Measurements from ENCODE around the gene SH3PXD2B. TPM values are rescaled to one million over a fixed set of nuclear protein-coding genes. Genes with fewer than 3 reads are reported as not detected.
A peak's percentile ranks its signal among the peaks of the same experiment; 100 is the strongest.
"Not testable (repeated sequence)": the region's sequence is repeated elsewhere in the genome, so short reads cannot be mapped to it uniquely, and the experiment has no call there.

SH3PXD2B gene
- total and polyA plus RNA-seq, 5 donors from 2014 or later = 0.10 TPM; not detected in 4

DNA sequence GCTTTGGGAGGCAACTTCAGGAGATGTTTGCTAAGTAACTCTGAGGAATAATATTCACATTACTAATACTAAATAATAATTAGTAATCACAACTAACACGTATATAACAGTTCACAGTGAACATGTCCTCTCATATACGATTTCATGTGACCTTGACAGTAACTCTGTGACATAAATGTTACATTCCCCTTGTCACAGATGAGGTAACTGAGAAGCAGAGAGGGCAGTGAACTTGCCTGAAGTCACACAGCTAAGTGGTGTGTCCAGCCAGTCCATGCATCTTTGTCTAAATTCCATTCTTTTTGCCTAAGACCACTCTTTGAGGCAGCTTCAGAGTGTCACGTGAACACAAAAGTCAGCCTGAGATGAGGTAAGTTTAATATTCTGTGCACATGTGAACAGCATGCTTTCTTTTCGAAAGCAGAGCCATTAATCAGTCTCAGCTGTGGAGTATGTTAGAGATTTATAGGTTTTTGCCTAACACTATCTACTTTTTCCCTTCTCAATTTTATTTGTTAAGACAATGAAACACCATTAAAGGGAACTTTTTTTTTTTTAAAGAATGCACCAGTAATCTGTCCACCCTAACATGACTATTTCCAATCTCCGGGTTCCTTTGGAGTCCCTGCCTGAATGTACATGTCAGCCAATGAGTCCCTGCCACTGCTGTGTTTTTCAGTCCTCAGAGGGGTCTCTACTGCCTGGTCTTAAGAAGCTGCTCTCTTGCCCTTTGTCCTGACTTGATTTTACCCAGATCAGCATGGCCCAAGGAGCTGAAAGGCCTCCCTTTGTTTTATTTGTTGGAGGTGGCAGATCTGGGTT, 43.5 kb downstream of the SH3PXD2B start:
- H3K27me3 ChIP-seq (ENCODE audit: control insufficient read depth, insufficient read depth, low read length) = no peaks in the 10 kb centered on the region
- H3K27me3 Mint-ChIP-seq = peaks cover 16% of the 10 kb centered on the region
- H3K4me1 Mint-ChIP-seq = no peaks in the 10 kb centered on the region
- H3K36me3 Mint-ChIP-seq = no peaks in the 10 kb centered on the region
- H3K4me3 ChIP-seq (ENCODE audit: low read depth, low read length) = no peak overlapping the region
- no peaks in the 10 kb centered on the region for H3K4me1 ChIP-seq (ENCODE audit: control insufficient read depth, insufficient read depth, low read length, poor library complexity, severe bottlenecking)
- H3K9me3 Mint-ChIP-seq = peaks cover 0 to 4% (median 1%) of the 10 kb centered on the region in 7 donors
- ATAC-seq (ENCODE audit: low read depth in 2 of 2) (no peak), DNase-seq (no peak)
- no peaks in the 10 kb centered on the region for H3K36me3 ChIP-seq (ENCODE audit: control insufficient read depth, insufficient read depth, low read length)
- no peak overlapping the region for H3K27ac ChIP-seq (ENCODE audit: insufficient read depth, low read length, poor library complexity, severe bottlenecking)
- H3K4me3 Mint-ChIP-seq = no peak overlapping the region
- no peak overlapping the region for H3K27ac Mint-ChIP-seq
- H3K9me3 ChIP-seq (ENCODE audit: control insufficient read depth in 2 of 2, low read length in 2 of 2) = no peaks in the 10 kb centered on the region

- no peak overlapping the region for H3K4me3 Mint-ChIP-seq
- H3K27ac Mint-ChIP-seq = no peak overlapping the region
- H3K27ac ChIP-seq (ENCODE audit: insufficient read depth, low read length, poor library complexity, severe bottlenecking) = no peak overlapping the region
- no peak overlapping the region for H3K4me3 ChIP-seq (ENCODE audit: low read depth, low read length)
- DNase-seq (no peak), ATAC-seq (ENCODE audit: low read depth in 2 of 2) (peak in 1 of 2 donors; percentile 20)
- H3K4me1 ChIP-seq (ENCODE audit: control insufficient read depth, insufficient read depth, low read length, poor library complexity, severe bottlenecking) = no peaks in the 10 kb centered on the region
- H3K36me3 ChIP-seq (ENCODE audit: control insufficient read depth, insufficient read depth, low read length) = no peaks in the 10 kb centered on the region
- H3K9me3 ChIP-seq (ENCODE audit: control insufficient read depth in 2 of 2, low read length in 2 of 2) = no peaks in the 10 kb centered on the region
- no peaks in the 10 kb centered on the region for H3K4me1 Mint-ChIP-seq
- H3K27me3 Mint-ChIP-seq = peaks cover 16% of the 10 kb centered on the region
- no peaks in the 10 kb centered on the region for H3K36me3 Mint-ChIP-seq
- no peaks in the 10 kb centered on the region for H3K27me3 ChIP-seq (ENCODE audit: control insufficient read depth, insufficient read depth, low read length)
- H3K9me3 Mint-ChIP-seq = peaks cover 0 to 4% (median 1%) of the 10 kb centered on the region in 7 donors
These were observed 44.2 kb downstream of the SH3PXD2B start for GRCh38 chr5:172410160-172410559.

DNA sequence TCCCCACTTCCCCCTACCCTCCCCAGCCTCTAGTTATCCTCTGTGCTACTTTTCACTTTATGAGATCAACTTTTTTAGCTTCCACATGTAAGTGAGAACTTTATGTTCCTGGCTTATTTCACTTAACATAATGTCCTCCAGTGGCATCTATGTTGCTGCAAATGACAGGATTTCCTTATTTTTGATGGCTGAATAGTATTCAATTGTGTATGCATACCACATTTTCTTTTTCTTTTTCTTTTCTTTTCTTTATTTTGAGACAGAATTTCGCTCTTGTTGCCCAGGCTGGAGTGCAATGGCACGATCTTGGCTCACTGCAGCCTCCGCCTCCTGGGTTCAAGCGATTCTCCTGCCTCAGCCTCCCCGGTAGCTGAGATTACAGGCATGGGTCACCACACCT, 44.8 kb downstream of the SH3PXD2B start:
- peaks cover 20% of the 10 kb centered on the region for H3K27me3 Mint-ChIP-seq

GRCh38 chr5:172407822-172408221, 46.5 kb downstream of the SH3PXD2B start:
- DNase-seq (no peak), ATAC-seq (ENCODE audit: low read depth in 2 of 2) (no peak)
- H3K9me3 ChIP-seq (ENCODE audit: control insufficient read depth in 2 of 2, low read length in 2 of 2) = no peaks in the 10 kb centered on the region
- H3K4me1 ChIP-seq (ENCODE audit: control insufficient read depth, insufficient read depth, low read length, poor library complexity, severe bottlenecking) = no peaks in the 10 kb centered on the region
- Mint-ChIP-seq H3K9me3 (peaks cover 0 to 4% (median 1%) of the 10 kb centered on the region in 7 donors), H3K27ac (no peak overlapping the region), H3K4me3 (no peak overlapping the region), H3K27me3 (peaks cover 25% of the 10 kb centered on the region), H3K36me3 (no peaks in the 10 kb centered on the region), H3K4me1 (no peaks in the 10 kb centered on the region)
- H3K4me3 ChIP-seq (ENCODE audit: low read depth, low read length) = no peak overlapping the region
- no peaks in the 10 kb centered on the region for H3K36me3 ChIP-seq (ENCODE audit: control insufficient read depth, insufficient read depth, low read length)
- H3K27me3 ChIP-seq (ENCODE audit: control insufficient read depth, insufficient read depth, low read length) = no peaks in the 10 kb centered on the region
- H3K27ac ChIP-seq (ENCODE audit: insufficient read depth, low read length, poor library complexity, severe bottlenecking) = no peak overlapping the region

More for the DNA sequence above, 44.8 kb downstream of the SH3PXD2B start:
- H3K36me3 Mint-ChIP-seq; H3K4me1 Mint-ChIP-seq; H3K27ac ChIP-seq (ENCODE audit: insufficient read depth, low read length, poor library complexity, severe bottlenecking); H3K27ac Mint-ChIP-seq; H3K4me1 ChIP-seq (ENCODE audit: control insufficient read depth, insufficient read depth, low read length, poor library complexity, severe bottlenecking); H3K4me3 ChIP-seq (ENCODE audit: low read depth, low read length); ATAC-seq (ENCODE audit: low read depth in 2 of 2); H3K27me3 ChIP-seq (ENCODE audit: control insufficient read depth, insufficient read depth, low read length); H3K9me3 Mint-ChIP-seq; H3K36me3 ChIP-seq (ENCODE audit: control insufficient read depth, insufficient read depth, low read length); H3K9me3 ChIP-seq (ENCODE audit: control insufficient read depth in 2 of 2, low read length in 2 of 2); DNase-seq; H3K4me3 Mint-ChIP-seq: not testable (repeated sequence)

- H3K4me1 Mint-ChIP-seq = no peaks in the 10 kb centered on the region
- Histone ChIP-seq H3K9me3 (ENCODE audit: control insufficient read depth in 2 of 2, low read length in 2 of 2) (no peaks in the 10 kb centered on the region), H3K36me3 (ENCODE audit: control insufficient read depth, insufficient read depth, low read length) (no peaks in the 10 kb centered on the region), H3K4me3 (ENCODE audit: low read depth, low read length) (no peak overlapping the region), H3K27me3 (ENCODE audit: control insufficient read depth, insufficient read depth, low read length) (no peaks in the 10 kb centered on the region), H3K27ac (ENCODE audit: insufficient read depth, low read length, poor library complexity, severe bottlenecking) (no peak overlapping the region), H3K4me1 (ENCODE audit: control insufficient read depth, insufficient read depth, low read length, poor library complexity, severe bottlenecking) (no peaks in the 10 kb centered on the region)
- H3K9me3 Mint-ChIP-seq = peaks cover 0 to 5% (median 1%) of the 10 kb centered on the region in 7 donors
- no peak overlapping the region for H3K4me3 Mint-ChIP-seq
- no peak for ATAC-seq (ENCODE audit: low read depth in 2 of 2)
- no peak overlapping the region for H3K27ac Mint-ChIP-seq
- DNase-seq = no peak
- H3K27me3 Mint-ChIP-seq = peaks cover 25% of the 10 kb centered on the region
- no peaks in the 10 kb centered on the region for H3K36me3 Mint-ChIP-seq
These were observed 47.1 kb downstream of the SH3PXD2B start for GRCh38 chr5:172407241-172407691.

DNA sequence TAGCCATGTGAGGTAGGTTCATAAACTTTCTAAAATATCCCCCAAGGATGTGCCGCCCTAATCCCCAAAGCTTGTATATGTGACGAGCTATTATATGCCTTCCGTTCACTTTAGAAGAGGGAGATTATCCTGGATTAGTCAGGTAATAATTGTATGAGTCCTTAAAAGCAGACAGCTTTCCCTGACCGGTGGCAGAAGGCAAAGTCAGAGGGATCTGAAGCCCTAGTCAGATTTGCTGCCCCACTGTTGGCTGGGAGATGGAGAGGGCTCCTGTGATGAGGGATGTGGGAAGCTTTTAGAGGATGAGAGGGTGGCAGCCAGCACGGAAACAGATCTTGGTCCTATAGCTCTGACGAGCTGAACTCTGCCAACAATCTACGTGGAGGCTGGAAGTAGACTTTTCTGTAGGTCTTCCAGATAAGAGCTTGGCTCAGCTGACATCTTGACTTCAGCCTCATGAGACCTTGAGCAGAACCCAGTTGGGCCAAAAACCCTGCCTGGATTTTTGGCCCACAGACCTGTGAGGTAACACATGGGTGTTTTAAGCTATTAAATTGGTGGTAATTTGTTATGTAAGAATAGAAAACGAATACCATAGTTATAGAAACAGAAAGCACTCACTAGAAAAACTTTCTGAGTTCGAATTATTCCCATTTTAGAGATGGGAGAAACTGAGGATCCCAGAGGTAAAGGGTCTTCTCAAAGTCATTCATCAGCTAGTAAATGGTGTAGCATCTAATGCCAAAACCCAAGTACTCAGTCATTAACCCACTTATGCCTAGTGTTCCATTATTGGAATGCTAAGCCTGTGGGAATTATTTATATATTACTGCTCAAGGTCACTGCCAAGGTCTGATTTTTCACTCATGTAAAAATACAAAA, 48.9 kb downstream of the SH3PXD2B start:
- no peaks in the 10 kb centered on the region for H3K27me3 ChIP-seq (ENCODE audit: control insufficient read depth, insufficient read depth, low read length)
- Mint-ChIP-seq H3K4me3 (no peak overlapping the region), H3K27me3 (peaks cover 19% of the 10 kb centered on the region), H3K27ac (no peak overlapping the region), H3K4me1 (no peaks in the 10 kb centered on the region), H3K36me3 (no peaks in the 10 kb centered on the region), H3K9me3 (peaks cover 0 to 6% (median 0%) of the 10 kb centered on the region in 7 donors)
- ATAC-seq (ENCODE audit: low read depth in 2 of 2) = no peak
- H3K4me3 ChIP-seq (ENCODE audit: low read depth, low read length) = no peak overlapping the region
- no peak overlapping the region for H3K27ac ChIP-seq (ENCODE audit: insufficient read depth, low read length, poor library complexity, severe bottlenecking)
- H3K4me1 ChIP-seq (ENCODE audit: control insufficient read depth, insufficient read depth, low read length, poor library complexity, severe bottlenecking) = no peaks in the 10 kb centered on the region
- H3K9me3 ChIP-seq (ENCODE audit: control insufficient read depth in 2 of 2, low read length in 2 of 2) = no peaks in the 10 kb centered on the region
- no peak for DNase-seq
- no peaks in the 10 kb centered on the region for H3K36me3 ChIP-seq (ENCODE audit: control insufficient read depth, insufficient read depth, low read length)

GRCh38 chr5:172404746-172405145, 49.6 kb downstream of the SH3PXD2B start:
- Histone ChIP-seq H3K27me3 (ENCODE audit: control insufficient read depth, insufficient read depth, low read length) (no peaks in the 10 kb centered on the region), H3K36me3 (ENCODE audit: control insufficient read depth, insufficient read depth, low read length) (no peaks in the 10 kb centered on the region), H3K27ac (ENCODE audit: insufficient read depth, low read length, poor library complexity, severe bottlenecking) (no peak overlapping the region), H3K4me3 (ENCODE audit: low read depth, low read length) (no peak overlapping the region), H3K4me1 (ENCODE audit: control insufficient read depth, insufficient read depth, low read length, poor library complexity, severe bottlenecking) (no peaks in the 10 kb centered on the region), H3K9me3 (ENCODE audit: control insufficient read depth in 2 of 2, low read length in 2 of 2) (no peaks in the 10 kb centered on the region)
- Mint-ChIP-seq H3K4me1 (no peaks in the 10 kb centered on the region), H3K27ac (no peak overlapping the region), H3K27me3 (peaks cover 20% of the 10 kb centered on the region), H3K4me3 (no peak overlapping the region), H3K9me3 (peaks cover 0 to 6% (median 0%) of the 10 kb centered on the region in 7 donors), H3K36me3 (no peaks in the 10 kb centered on the region)
- no peak for DNase-seq
- no peak for ATAC-seq (ENCODE audit: low read depth in 2 of 2)

Measured in CD4-positive, CD25-positive, alpha-beta regulatory T cell (primary cell).